Endothelial cell of umbilical vein (primary cell): ENCODE measurements around the gene IKZF3. TPM values are rescaled to one million over a fixed set of nuclear protein-coding genes. Genes with fewer than 3 reads are reported as not detected.

ENCODE experiments used
- BruUV-seq: library from RNA; stranded (reverse); fragments of 400-500 nt; replicated peaks from 2 replicates; lab custom pipeline; 2021; lab: Mats Ljungman, UMichigan
- CTCF ChIA-PET: fragments of 300-600, 350-600 bp; sonication (Branson Sonifier 250); formaldehyde crosslinking; loops from one replicate; lab custom pipeline; 2021; ENCODE audit warnings: antibody characterized with exemption, inconsistent platforms; lab: Charles Lee
- POLR2A ChIA-PET: fragments of 300-600, 350-600 bp; sonication (Branson Sonifier 250); formaldehyde crosslinking; loops from one replicate; lab custom pipeline; 2021; ENCODE audit warnings: antibody characterized with exemption, inconsistent platforms; lab: Charles Lee
- DNase-seq: peaks from one replicate; pipeline ENCODE4 v3.0.0-alpha.2; 2011; ENCODE audit warnings: low read depth, low spot score
- FAIRE-seq: peaks from 2 replicates; lab custom pipeline; 2011; peaks lifted over from hg19 to GRCh38; lab: Jason Lieb, UNC
- H2AFZ ChIP-seq: 2 replicates; pipeline ENCODE4 v1.6.0; 2012; ENCODE audit warnings: low read depth, low read length, control low read depth, inconsistent platforms
- H3K27ac ChIP-seq: 2 replicates; pipeline ENCODE4 v1.5.1; 2011; ENCODE audit warnings: low read depth, mild to moderate bottlenecking, control low read depth, low read length, moderate library complexity; ENCODE audit not compliant: insufficient read depth
- H3K27me3 ChIP-seq, 2 experiments: 2 replicates each; pipeline versions ENCODE4 v1.6.0 to v1.6.1; 2011; ENCODE audit warnings: low read length in 2 of 2, mixed read lengths in 1 of 2; ENCODE audit not compliant: control insufficient read depth in 2 of 2, insufficient read depth in 2 of 2
- H3K36me3 ChIP-seq, 2 experiments: 2 replicates in 1 of 2; 3 replicates in 1 of 2; pipeline ENCODE4 v1.5.1; 2011; ENCODE audit warnings: low read length in 2 of 2, mild to moderate bottlenecking in 1 of 2, moderate library complexity in 1 of 2; ENCODE audit not compliant: control insufficient read depth in 2 of 2, insufficient read depth in 2 of 2; ENCODE audit errors: extremely low read depth in 1 of 2
- H3K4me1 ChIP-seq: 3 replicates; pipeline ENCODE4 v1.5.1; 2011; ENCODE audit warnings: mild to moderate bottlenecking, low read length; ENCODE audit not compliant: control insufficient read depth, insufficient read depth; ENCODE audit errors: extremely low read depth
- H3K4me2 ChIP-seq: 2 replicates; pipeline ENCODE4 v1.6.1; 2011; ENCODE audit warnings: low read length, control low read depth, mixed read lengths; ENCODE audit not compliant: insufficient read depth
- H3K4me3 ChIP-seq, 3 experiments: fragments of 200-600 bp in 1 of 3; sonication (generic), shearing (Covaris generic) in 1 of 3; replicated peaks in 1 of 3; 2 replicates each; pipeline ENCODE4 v1.5.1; 2011 to 2016; ENCODE audit warnings: control low read depth in 3 of 3, low read length in 3 of 3, mild to moderate bottlenecking in 2 of 3, inconsistent platforms in 1 of 3, low read depth in 1 of 3, moderate library complexity in 1 of 3; ENCODE audit not compliant: insufficient read depth in 1 of 3
- H3K79me2 ChIP-seq: 2 replicates; pipeline ENCODE4 v1.6.0; 2012; ENCODE audit warnings: low read length, inconsistent platforms; ENCODE audit not compliant: control insufficient read depth, insufficient read depth
- H3K9ac ChIP-seq: replicated peaks from 2 replicates; pipeline ENCODE3; 2011; ENCODE audit warnings: low read length, control low read depth; ENCODE audit not compliant: insufficient read depth; ENCODE audit errors: extremely low read depth
- H3K9me1 ChIP-seq: replicated peaks from 3 replicates; pipeline ENCODE4 v1.6.0; 2011; ENCODE audit warnings: mild to moderate bottlenecking, low read length; ENCODE audit not compliant: control insufficient read depth, insufficient read depth; ENCODE audit errors: extremely low read depth
- H3K9me3 ChIP-seq: replicated peaks from 2 replicates; pipeline ENCODE4 v1.5.1; 2012; ENCODE audit warnings: low read length, inconsistent platforms; ENCODE audit not compliant: control insufficient read depth, insufficient read depth
- H4K20me1 ChIP-seq: replicated peaks from 2 replicates; pipeline ENCODE3; 2011; ENCODE audit warnings: mild to moderate bottlenecking, low read length; ENCODE audit not compliant: control insufficient read depth, insufficient read depth; ENCODE audit errors: extremely low read depth
- CTCF ChIP-seq, 2 donors: IDR thresholded peaks; 1 replicate in 1 of 2; 2 replicates in 1 of 2; pipeline ENCODE4 v1.5.1; 2011; ENCODE audit warnings: low read length in 2 of 2, mild to moderate bottlenecking in 2 of 2, moderate library complexity in 2 of 2, control low read depth in 1 of 2, inconsistent platforms in 1 of 2, low read depth in 1 of 2; ENCODE audit not compliant: insufficient read depth in 1 of 2; ENCODE audit errors: extremely low read depth in 1 of 2
- EZH2 ChIP-seq: IDR thresholded peaks from 2 replicates; pipeline ENCODE4 v1.6.1; 2012; ENCODE audit warnings: borderline replicate concordance, low read depth, mild to moderate bottlenecking, moderate library complexity, low read length, inconsistent platforms; ENCODE audit not compliant: severe bottlenecking
- FOS ChIP-seq: IDR thresholded peaks from 2 replicates; pipeline ENCODE4 v1.6.1; 2011; ENCODE audit warnings: mild to moderate bottlenecking, low read length, moderate library complexity, borderline replicate concordance; ENCODE audit not compliant: insufficient read depth
- GATA2 ChIP-seq: IDR thresholded peaks from 2 replicates; pipeline ENCODE4 v1.7.0; 2011; ENCODE audit warnings: low read depth, mild to moderate bottlenecking, moderate library complexity, mixed read lengths, low read length; ENCODE audit not compliant: insufficient read length, insufficient read depth
- JUN ChIP-seq: IDR thresholded peaks from 2 replicates; pipeline ENCODE4 v1.6.1; 2011; ENCODE audit warnings: borderline replicate concordance, low read depth; ENCODE audit not compliant: insufficient read length, insufficient read depth
- MAX ChIP-seq: IDR thresholded peaks from 2 replicates; pipeline ENCODE4 v1.6.1; 2011; ENCODE audit not compliant: insufficient read depth, insufficient read length
- MYC ChIP-seq: IDR thresholded peaks from one replicate; pipeline ENCODE4 v1.6.1; 2011; ENCODE audit warnings: mild to moderate bottlenecking, low read depth, low read length
- POLR2A ChIP-seq: IDR thresholded peaks from 2 replicates; pipeline ENCODE4 v1.6.1; 2012; ENCODE audit warnings: low read depth, mild to moderate bottlenecking, control low read depth, low read length
- POLR2AphosphoS5 ChIP-seq: IDR thresholded peaks from 2 replicates; pipeline ENCODE4 v1.6.1; 2012; ENCODE audit warnings: low read depth, mild to moderate bottlenecking, control low read depth, low read length, moderate library complexity; ENCODE audit not compliant: insufficient read depth
- dilution Hi-C: fragments of 300-500 bp; cut with MboI; formaldehyde crosslinking; loops from one replicate; pipeline ENCODE4 v1.15.0; 2019; ENCODE audit warnings: low sequenced_read_pairs; ENCODE audit not compliant: extremely low pct_ligation_motif_present
- intact Hi-C: fragments of 100-400 bp; cut with micrococcal nuclease; formaldehyde crosslinking; loops from one replicate; pipeline ENCODE4 v1.10.0; 2022
- polyA plus RNA-seq, 4 experiments: library from polyadenylated mRNA; depleted of rRNA in 3 of 4; stranded (reverse) in 3 of 4; unstranded in 1 of 4; fragments of >200 nt; gene quantifications; 2 replicates each; pipeline versions ENCODE4 v1.2.1 to v1.2.3, GENCODE V29; 2011 to 2012; ENCODE audit warnings: missing spikeins in 1 of 4
- total RNA-seq: library from RNA; stranded (reverse); gene quantifications from 2 replicates; pipeline ENCODE4 v1.2.3, GENCODE V29; 2021

IKZF3 gene
- total and polyA plus RNA-seq, 2 donors (not counting 3 experiments of a cell fraction or from before 2014, with no cell fraction given) = not detected

GRCh38 chr17:39709998-39710964 lies 153.8 kb downstream of the IKZF3 start:
- dilution Hi-C loops = no loop called here
- Histone ChIP-seq H3K79me2 (no peaks in the 10 kb centered on the region), H2AFZ (no peak overlapping the region), H3K4me2 (no peak overlapping the region), H3K27ac (no peak overlapping the region), H3K9ac (no peak overlapping the region), H3K9me1 (no peaks in the 10 kb centered on the region), H3K4me1 (peaks cover 4% of the 10 kb centered on the region), H4K20me1 (no peaks in the 10 kb centered on the region), H3K4me3 (no peak overlapping the region), H3K36me3 (peaks cover 0 to 3% of the 10 kb centered on the region in 2 experiments), H3K27me3 (no peaks in the 10 kb centered on the region), H3K9me3 (no peaks in the 10 kb centered on the region)
- CTCF ChIA-PET = interaction anchor here (1.0 to 1.4 kb wide), 4 partner anchors 20 to 90 kb away, joined by 3 to 5 read pairs (median 3); partner anchors contain the start of gene MIEN1
- no peak for FAIRE-seq
- BruUV-seq = no TSS peak
- POLR2A ChIA-PET = no interaction called here
- no peak for DNase-seq
- TF ChIP-seq CTCF (IDR thresholded peaks at IDR 0.05; ENCODE audit: extremely low read depth in 1 of 2, insufficient read depth in 1 of 2, low read depth in 1 of 2, low read length in 2 of 2) (no peak), JUN (no peak), MAX (no peak), EZH2 (no peak), POLR2A (no peak), POLR2AphosphoS5 (no peak), MYC (no peak), FOS (no peak), GATA2 (no peak)
- intact Hi-C loops = no loop called here
